Stimulated activated CD4-positive, alpha-beta T cell treated with anti-CD3 and anti-CD28 coated beads, TNF-alpha, amount 100 ng/mL, for 24 hours (primary cell): ENCODE measurements around the gene SPECC1.
A peak's percentile ranks its signal among the peaks of the same experiment; 100 is the strongest.
"Not testable (repeated sequence)": the region's sequence is repeated elsewhere in the genome, so short reads cannot be mapped to it uniquely, and the experiment has no call there.

ENCODE experiments used
- DNase-seq, 3 experiments: peaks; one replicate each; pipeline ENCODE4 v3.0.0-alpha.2; 2020; ENCODE audit warnings: low read depth in 3 of 3

Gene SPECC1

DNA sequence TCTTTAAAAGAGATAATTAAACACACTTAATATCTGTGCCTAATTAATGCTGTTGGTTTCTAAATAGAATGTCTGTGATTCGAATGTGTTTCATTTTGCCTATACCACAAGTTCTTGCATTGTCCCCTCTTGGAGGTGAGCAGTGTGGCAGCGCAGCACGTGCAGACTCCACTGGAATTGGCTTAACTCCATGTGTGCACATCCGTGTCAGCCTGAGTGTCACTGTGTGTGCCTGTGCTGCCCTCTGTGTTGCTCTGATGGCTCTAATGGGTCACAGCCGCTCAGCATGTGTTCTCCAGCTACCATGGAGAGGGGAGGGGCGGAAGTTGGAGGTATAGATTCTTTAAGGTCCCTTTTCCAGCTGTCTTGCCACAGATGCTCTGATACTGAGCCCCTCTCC is 226.6 kb downstream of the SPECC1 start:
- DNase-seq = no peak

DNA sequence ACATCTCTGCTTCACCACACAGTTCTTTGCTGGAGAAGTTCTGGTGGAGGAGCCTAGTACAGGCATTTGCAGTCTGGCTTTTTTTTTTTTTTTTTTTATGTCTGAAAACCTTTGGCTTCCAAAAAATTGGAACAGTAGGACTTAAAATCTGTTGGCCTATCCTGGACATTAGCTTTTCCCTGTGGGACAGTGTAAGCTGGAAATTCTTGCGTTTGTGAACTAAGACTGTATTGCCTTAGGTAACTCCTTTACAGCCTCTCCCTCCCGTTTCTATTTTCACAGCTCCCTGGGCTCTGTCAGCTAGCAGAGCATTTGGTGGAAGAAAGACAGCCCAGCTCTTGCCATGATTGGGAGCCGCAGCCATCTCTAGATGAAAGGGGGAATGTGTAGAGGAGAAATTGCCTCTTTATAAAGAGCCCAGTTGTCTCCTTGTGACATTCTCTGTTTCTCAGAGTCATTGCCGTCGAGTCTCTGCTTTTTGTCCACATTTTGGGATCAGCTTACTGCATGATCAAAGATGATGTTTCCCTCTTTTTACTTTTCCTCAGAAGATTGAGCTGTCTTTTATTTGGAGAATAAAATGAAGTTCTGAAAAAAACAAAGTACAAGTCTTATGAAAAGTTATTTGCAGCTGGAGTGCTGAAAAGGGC is 227.5 kb downstream of the SPECC1 start:
- no peak for DNase-seq

DNA sequence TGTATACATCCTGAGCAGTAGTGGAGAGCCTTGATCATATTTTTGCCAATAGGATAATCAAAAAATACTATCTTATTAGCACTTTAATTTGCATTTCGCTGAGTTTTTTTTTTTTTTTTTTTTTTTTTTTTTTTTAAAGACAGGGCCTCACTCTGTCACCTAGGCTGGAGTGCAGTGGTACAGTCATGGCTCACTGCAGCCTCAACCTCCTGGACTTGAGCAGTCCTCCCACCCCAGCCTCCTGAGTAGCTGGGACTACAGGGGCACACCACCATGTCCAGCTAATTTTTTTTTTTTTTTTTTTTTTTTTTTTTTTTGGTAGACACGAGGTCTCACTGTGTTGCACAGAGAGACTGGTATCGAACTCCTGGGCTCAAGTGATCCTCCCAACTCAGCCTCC is 230.6 kb downstream of the SPECC1 start:
- not testable (repeated sequence) for DNase-seq

DNA sequence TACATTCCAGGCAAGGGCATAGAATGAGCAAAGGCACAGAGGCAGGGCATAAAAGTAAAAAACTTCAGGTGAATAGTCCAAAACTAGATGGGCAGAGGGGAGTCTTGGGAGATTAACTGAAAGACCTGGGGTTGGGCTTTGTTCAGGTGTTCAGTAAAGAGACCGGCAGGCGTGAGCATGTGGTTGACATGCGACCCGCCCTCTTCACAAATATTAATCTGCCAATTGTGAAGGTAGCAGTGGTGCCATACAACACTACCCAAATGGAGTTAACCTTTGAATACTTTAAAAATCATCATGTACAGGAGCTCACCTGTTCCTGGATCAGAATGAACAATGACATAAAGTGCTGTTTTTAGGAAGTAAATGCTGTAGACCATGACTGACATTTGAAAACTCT is 232.7 kb downstream of the SPECC1 start:
- DNase-seq = no peak

DNA sequence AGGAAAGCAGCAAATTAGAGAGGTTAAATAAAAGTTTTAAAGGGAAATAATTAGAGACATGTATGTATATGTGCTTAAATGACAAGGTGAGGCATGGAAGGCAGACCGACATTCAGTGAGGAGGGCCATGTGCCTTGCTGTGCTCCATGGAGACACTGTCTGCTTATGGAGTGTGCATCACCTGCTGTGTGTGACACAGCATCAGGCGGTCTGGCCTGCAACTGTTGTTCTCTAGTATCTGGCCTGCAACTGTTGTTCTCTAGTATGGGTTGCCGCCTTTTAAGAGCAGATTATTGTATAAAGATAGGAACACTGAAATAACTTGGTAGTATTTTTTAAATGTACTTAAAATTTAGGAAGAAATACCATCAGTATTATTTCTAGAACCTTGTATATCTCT is 233.1 kb downstream of the SPECC1 start:
- DNase-seq = no peak

DNA sequence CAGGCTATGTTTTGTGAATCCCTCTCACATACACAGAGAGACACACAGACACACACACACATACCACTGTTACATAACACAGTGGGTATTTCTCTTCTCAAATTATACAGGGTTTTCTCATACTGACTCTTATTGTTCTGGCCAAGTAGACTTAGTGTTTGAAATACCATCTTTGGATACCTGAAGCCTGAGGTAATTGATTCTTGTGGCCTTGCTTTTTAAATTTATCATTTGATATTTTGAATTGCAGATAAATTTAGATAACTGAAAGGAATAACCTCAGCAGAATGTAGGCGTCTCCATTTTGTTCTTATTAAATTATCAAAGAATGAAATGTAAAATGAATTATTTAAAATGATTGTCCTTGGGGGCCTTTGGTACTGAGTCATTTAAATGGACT is 234.4 kb downstream of the SPECC1 start:
- no peak for DNase-seq

DNA sequence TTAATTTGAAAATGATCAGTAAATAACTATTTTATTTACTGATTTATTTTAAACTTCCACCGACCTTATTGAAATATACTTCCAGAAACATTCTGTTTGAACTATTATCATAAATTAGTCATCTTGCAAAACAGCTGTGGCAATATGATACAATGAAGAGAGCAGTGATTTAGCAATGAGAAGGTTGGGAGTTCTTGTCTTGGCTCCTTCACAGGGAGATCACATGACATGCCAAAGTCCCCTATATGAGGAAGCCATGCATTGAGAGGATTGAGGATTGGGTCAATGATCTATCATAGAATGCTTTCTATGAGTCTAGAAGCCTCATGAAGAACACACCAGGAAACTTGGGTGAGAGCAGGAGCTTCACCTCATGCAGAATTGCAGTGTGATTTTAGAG is 235.5 kb downstream of the SPECC1 start:
- DNase-seq = no peak

DNA sequence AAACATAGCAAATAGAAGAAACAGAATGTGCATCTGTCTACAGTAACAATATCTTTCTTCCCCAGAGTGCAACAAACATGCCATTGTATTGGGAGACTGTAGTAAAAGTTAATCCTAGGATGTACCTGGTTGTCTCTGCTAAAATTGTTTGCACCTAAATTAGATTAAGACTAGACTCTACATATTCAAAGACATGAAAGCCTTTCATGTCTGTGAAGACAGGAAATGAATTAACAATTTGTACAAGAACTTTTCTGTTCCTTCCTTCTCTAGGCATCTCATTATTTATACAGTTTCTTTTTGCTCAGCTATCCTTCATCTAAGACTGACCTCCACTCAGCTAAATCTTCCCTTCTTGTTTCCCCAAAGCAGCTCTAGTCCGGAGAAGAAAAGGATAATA is 237.5 kb downstream of the SPECC1 start:
- no peak for DNase-seq

DNA sequence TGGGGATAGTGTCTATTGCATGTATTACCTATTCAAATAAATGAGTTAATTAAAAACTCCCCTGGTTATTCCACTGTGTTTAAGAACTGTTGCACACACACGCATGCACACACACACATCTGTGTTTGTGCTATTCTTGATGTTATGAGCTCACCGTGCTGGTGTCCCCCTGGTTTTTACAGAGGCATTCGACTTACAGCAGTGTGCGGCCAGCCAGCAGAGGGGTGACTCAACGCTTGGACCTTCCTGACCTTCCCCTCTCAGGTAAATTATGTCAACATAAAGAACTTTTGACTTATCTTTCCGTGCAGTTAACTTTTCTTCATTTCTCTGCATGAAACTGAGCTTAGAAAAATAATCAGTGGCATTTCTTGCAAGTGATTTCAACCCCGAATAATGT is 244.2 kb downstream of the SPECC1 start:
- DNase-seq = no peak

DNA sequence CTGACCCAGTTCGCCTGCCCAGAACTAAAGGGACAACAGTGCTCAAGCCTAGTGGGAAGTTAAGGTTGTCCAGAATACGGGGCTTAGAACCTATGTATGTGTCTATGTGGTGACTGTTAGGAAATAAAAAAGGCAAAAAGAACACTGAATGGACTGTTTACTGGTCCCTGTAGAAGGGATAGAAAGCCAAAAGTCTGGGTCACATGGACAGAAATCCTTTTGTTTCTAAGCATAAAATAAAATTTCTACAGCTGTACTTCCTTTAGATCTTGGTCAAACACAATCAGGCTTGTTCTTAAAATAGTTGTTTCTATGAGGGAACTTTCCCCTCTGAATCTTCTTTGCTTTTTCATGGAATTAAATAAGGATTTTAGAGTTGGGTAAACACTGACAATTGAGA is 245.4 kb downstream of the SPECC1 start:
- DNase-seq = no peak

DNA sequence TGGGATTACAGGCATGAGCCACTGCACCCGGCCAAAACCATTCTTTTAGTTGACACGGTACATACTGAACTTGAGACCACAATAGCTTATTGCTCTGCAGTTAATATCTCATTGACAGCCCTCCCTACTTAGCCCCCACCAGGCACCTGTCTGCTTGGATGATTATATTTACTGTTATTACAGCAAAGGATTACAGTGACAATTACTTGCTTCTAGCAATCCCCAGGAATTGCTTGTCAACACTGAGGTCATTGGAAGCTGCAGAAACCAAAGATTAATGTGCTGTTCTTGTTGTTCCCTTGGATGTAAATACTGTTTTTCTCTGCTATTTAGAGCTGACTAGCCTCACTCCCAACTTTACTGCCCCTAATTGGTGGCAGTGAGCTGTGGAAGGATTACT is 247.0 kb downstream of the SPECC1 start:
- DNase-seq = no peak

DNA sequence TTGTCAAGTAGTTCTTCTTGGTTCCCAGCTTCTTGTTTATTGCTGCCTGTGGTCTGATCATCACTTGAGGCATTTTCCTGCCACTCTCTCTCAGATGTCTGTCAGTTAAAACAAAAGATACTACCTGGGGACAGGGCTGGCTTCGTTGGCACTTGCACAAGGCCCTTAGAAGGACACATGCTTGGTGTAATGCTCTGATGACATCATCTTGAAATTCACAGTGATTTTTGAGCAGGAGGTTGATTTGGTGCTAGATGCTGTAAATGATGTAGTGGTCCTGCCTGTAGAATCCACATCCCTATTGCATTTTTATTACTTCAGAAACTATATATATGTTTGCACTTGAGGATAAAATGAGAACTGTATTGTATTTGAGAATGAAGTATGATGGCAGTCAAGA is 247.8 kb downstream of the SPECC1 start:
- no peak for DNase-seq

DNA sequence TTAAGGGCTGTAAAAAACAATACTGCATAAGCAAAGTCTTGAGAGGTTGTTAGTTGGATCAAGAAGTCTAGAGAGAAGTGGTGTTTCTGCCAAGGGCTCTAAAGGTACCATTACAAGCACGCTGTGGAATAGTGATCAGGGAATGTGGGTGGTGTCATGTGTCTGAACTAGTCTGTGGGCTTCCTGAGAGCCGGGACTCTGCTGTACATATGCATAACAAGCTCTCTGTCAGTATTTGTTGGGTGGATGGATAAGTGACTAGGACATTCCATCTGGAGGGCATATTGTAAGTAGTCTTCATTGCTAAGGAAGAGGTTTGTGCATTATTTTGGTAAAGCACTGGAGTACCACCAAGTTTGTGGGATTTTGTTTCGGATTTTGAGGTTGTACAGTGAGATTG is 248.6 kb downstream of the SPECC1 start:
- DNase-seq = no peak

DNA sequence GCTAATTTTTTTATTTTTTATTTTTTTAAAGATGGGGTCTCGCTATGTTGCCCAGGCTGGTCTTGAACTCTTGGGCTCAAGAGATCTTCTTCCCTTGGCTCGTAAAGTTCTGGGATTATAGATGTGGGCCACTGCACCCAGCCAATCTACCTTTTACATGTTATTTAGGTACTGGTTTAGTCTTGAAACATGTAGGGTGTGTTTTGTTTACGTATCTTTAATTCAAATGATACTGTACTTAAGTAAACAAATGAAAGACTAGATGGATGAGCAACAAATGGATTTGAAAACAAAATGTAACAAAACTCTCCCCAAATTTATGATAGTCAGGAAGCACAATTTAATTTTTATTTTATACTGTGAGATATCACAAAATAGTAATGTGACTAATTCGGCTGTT is 250.5 kb downstream of the SPECC1 start:
- DNase-seq = no peak

DNA sequence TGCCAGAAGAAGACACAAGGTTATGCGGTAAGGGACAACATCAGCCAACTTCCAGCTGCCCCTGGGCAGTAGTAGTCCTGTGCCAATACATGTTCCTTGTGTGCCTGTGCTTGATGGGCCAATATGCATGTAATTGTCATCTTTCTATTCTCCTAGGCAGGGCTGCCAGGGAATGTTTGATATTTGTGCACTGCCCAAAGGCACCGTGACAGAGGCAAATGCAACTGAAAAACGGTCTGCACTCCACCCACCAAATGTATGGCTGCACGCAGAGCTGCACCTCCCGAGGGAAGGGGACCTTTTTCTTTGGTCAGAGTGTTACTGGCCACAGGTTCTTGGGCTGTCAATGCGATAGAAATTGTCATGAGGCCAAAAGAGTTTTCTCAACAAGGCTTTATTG is 251.1 kb downstream of the SPECC1 start:
- no peak for DNase-seq

DNA sequence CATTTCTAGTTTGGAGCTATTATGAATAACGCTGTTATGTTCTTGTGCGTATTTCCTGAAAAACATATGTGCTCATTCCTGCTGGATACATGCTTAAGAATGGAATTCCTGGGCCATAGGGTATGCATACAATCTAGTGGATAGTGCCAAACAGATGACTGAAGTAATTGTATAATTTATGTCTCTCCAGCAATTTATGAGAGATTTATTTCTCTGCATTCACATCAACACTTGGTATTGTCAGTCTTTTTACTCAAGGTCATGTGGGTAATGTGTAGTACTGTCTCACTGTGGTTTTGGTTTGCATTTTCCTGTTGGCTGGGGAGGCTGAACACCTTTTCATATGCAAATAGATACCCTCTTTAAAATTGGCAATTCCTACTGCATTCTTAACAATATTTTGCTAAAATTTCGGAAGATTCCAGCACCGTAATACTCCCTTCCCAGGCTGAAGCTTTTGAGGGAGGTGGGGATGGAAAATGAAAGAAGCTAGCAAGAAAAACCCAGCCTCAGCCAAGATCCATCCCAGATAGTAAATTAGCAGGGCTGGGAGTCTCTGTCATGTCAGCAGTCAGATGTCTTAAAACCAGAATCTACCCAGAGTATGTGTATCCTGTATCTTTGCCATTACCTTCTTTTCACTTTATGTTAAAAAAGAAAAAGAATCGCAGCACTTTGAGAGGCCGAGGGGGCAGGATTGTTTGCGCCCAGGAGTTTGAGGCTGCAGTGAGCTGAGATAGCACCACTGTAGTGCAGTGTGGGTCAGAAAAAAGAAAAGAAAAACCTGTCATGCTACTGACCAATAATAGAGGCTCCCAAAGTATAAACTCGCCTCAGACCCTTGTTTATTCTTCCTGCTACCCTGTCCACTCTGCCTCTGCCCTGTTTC is 253.3 kb downstream of the SPECC1 start:
- no peak for DNase-seq

DNA sequence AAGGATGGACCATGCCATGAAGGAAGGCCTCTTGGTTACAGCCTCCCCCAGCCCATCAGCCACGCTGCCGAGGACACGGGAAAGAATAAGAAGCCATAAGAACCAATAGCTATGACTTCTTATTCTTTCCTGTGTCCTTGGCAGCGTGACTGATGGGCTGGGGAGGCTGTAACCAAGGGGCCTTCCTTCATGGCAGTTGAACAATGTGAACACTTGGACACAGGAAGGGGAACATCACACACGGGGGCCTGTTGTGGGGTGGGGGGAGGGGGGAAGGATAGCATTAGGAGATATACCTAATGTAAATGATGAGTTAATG is 253.9 kb downstream of the SPECC1 start:
- DNase-seq = not testable (repeated sequence)

DNA sequence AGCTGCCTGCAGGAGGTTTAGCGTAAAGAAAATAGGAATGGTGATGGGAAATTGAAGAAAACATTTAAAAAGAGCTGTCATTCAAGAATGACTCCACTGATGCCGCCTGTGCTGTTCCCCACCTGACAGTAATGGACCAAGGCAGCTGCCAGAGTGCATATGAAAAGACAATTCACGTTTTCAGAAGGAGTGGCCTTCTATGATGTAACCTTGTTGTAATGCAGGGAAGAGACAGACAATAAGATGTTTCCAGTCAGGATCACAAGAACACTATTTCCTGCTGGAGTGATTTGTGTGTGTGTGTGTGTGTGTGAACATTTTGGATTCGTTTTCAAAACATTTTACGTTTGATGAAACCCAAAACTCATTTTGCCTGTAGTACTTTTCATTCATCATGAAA is 254.4 kb downstream of the SPECC1 start:
- no peak for DNase-seq

DNA sequence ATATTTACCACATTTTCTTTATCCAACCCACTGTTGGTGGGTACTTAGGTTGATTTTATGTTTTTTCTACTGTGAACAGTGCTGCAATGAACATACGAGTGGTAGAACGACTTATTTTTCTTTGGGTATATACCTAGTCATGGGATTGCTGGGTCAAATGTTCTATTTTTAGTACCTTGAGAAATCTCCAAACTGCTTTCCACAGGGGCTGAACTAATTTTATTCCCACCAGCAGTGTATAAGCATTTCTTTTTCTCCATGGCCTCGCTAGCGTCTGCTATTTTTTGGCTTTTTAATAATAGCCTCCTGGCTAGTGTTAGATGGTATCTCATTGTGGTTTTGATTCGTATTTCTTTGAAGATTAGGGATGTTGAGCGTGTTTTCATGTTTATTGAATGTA is 255.8 kb downstream of the SPECC1 start:
- no peak for DNase-seq

DNA sequence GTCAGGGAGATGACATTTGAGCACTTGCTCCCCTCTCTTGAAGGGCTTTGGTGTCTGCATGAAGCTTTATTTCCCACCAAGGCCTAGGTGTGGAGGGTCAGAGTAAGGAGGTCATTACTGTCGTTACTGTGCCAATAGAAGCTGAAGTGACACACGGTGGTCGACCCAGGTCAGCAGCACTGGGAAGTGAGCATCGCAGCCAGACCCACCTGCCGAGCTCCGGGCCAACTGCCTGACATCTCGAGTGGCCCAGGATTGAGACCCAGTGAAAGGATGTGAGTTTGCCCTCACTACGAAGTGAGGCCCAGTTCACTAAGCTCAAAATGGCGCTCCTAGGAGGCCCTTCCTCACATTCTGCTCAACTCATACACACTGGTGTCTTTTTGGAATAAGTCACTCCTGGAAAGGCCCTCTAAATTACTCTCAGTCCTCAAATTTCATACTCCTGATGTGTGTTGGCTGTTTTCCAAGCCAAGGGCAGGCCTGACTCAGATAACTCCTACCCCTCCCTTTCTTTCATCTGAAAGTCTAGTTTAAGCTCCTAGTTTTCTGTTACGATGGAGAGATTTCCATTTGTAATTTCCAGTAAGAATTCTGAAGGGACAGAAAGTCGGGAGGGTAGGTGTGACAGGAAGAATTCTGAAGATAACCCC is 257.8 kb downstream of the SPECC1 start:
- no peak for DNase-seq

DNA sequence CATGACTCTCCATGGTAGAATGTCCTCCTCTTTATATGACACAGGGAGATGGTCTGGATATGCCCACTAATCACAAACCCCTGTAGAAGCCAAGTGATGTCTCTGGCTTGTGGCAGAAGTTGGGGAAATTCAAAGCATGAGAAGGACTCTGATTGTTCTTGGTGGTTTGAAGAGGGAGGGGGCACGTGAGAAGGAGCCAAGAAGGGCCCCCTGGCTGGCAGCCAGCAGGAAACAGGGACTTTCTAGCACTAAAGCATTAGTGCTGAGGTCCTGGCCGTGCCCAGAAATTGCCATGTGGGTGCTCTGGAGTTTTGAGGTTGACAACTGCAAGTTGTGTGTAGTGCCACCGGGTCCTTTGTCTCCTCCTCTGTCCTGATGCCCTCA is 258.3 kb downstream of the SPECC1 start:
- DNase-seq = peak in 1 of 3 experiments; percentile 22

DNA sequence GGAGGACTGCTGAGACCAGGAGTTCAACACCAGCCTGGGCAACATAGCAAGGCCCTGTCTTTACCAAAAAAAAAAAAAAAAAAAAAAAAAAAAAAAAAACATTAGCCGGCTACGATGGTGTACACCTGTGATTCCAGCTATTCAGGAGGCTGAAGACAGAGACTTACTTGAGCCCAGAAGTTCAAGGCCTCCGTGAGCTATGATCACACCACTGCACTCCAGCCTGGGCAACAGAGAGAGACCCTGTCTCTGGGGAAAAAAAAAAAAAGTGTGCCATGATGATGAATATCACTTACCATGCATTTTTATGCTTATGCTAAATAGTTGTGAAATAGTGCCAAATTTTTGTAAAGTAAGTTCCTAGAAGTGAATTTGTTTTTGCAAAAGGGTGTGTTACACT is 261.2 kb downstream of the SPECC1 start:
- no peak for DNase-seq

DNA sequence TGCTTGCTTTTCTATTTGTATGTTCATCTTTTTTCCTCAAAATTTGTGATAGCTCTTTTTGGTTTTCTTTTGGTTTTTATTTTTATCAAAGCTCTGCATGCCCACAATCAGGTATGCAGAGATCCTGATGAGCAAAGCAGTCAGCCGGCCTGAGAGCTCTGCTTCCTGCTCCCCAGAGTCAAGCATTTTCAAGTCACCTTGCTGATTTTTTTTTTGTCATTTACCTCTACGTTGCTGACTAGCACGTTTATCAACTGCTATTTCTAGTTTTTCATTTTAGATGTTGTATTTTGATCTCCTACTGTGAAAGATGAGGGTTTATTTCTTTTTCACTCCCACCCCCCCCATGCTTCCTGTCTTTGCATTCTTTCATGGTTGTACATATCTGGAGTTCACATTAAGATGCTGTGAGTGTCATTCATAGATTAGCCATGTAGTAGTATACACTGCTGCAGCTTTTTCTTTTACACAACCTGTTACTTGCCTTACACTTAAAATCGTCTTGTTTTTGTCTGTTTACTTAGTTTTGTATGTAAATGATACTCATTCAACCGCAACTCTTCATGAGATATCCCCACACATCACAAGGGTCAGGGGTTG is 262.0 kb downstream of the SPECC1 start:
- no peak for DNase-seq
